Myocyte (in vitro differentiated cells): ENCODE results near the gene FAHD2A. TPM values are rescaled to one million over a fixed set of nuclear protein-coding genes. Genes with fewer than 3 reads are reported as not detected.
"Not testable (repeated sequence)": the region's sequence is repeated elsewhere in the genome, so short reads cannot be mapped to it uniquely, and the experiment has no call there.

Experiments
- DNase-seq: peaks from one replicate; pipeline ENCODE4 v3.0.0-alpha.2; 2012; ENCODE audit warnings: low read depth
- total RNA-seq: library from RNA; depleted of rRNA; stranded (reverse); fragments of >200 nt; gene quantifications from 2 replicates; pipeline ENCODE4 v1.2.3, GENCODE V29; 2014

The FAHD2A gene
- total RNA-seq, 1 donor from 2014 or later, result 35.1 TPM

DNA sequence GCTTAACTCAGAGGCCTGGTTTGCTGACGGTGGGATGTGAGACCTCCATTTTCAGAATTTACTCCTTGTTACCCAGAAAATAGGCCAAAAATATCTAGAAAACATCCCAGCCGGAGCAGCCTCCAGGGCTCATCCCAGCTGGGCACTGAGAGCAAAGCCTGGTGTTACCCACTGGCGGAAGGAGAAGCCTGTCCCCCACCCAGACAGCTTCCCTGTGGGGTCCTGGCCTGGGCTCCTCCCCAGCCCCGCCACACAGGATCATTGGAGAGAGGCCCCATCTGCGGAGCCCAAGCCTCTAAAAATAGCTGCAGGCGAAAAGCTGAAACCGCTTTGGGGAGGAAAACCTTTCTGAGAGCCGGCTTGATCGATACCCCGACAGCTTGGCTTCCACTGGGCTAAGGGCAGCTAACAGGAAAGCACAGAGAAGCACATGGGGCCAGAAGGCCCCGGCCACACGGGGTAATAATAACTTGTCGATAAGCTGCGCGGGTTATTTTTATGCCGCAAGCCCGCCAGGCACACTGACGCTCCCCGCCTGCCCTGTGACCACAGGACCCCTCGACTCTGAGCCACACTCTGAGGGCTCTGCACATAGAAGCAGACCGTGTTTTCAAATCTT lies 26.9 kb upstream of the FAHD2A start:
- DNase-seq, result no peak

- DNase-seq, result no peak
Measured at GRCh38 chr2:95376311-95377215, 25.9 kb upstream of the FAHD2A start.

DNA sequence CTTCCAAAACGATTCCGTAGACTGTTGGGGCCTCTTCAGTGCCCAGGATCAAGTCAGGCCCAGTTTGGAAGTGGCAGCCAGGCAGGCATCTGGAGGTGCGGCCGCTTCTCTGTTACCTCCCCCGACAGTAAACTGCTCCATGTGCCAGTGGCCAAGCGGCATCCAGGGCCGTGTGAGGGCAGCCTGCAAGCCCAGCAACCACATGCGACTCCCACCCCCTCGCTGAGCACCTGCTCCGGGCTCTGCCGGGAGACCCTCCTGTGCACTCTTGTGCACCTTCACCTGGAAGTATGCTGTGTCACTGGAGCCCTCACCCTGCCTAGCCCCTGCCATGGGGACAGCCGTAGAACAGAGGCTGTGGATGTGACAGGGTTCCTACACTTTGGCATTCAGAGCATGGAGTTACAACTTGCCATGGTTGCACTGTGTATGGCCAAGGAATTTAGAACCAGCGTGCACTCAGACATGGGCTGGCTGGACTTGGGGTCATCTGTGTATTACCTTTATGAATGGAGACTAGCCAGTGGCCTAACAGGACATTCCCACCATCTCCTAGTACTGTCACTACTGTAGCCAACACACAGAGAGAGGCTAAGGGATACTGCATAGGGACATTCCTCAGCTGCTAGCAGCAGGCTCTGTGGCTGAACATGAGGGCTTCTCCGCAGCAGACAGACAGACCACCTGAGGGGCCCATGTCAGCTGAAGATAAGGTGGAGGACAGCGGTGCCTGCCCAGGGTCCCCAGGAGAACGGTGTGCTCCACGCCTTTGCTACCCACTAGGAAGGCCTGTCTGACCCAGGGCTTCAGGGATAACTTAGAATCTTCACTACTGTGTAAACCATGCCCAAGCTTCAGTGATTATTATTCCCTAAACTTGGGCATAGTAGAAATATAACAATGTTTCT lies 25.0 kb upstream of the FAHD2A start:
- no peak for DNase-seq

- DNase-seq, result not testable (repeated sequence)
Measured at GRCh38 chr2:95378281-95378680, 24.2 kb upstream of the FAHD2A start.

DNA sequence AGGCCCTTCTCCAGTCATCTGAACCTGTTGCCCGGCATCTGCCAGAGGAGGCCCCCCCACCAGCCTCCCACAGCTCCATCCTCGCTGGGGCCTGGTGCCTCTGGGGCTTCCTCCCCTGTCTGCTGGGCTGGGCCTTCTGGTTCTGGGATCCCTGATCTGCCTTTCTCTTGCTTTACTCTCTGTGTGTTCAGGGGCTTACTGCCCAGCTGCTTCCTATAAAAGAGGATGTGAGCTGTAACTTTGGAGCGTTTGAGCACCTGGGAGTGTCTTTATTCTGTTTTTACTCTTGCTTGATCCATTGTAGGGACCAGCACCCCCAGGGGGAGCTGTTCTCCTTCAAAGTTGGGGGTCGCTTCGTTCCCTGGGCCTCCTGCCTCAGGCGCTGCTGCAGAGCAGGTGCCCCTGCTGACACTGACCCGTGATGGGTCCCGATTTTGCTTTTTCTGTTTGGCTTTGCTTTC lies 23.1 kb upstream of the FAHD2A start:
- DNase-seq, result no peak

DNA sequence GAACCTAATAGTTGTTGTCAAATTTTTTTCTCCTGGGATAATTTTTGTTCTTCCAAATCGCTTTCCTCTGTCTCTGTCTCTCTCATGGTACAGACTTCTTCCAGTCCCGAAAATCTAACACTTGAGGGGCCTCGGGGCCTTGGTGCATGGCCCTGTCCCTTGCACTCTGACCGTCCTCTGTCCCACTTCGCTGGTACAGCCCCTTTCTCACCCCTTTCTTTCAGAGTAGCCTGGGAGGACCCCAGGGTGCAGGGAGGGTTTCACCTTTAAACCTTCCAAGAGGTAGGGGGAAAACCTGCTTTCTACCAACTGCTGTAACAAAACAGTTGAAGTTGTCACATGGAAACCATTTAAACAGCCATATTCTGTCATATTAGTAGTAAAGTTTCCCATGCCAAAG lies 22.2 kb upstream of the FAHD2A start:
- no peak for DNase-seq

GRCh38 chr2:95380731-95381130 lies 21.8 kb upstream of the FAHD2A start:
- DNase-seq, result no peak

DNA sequence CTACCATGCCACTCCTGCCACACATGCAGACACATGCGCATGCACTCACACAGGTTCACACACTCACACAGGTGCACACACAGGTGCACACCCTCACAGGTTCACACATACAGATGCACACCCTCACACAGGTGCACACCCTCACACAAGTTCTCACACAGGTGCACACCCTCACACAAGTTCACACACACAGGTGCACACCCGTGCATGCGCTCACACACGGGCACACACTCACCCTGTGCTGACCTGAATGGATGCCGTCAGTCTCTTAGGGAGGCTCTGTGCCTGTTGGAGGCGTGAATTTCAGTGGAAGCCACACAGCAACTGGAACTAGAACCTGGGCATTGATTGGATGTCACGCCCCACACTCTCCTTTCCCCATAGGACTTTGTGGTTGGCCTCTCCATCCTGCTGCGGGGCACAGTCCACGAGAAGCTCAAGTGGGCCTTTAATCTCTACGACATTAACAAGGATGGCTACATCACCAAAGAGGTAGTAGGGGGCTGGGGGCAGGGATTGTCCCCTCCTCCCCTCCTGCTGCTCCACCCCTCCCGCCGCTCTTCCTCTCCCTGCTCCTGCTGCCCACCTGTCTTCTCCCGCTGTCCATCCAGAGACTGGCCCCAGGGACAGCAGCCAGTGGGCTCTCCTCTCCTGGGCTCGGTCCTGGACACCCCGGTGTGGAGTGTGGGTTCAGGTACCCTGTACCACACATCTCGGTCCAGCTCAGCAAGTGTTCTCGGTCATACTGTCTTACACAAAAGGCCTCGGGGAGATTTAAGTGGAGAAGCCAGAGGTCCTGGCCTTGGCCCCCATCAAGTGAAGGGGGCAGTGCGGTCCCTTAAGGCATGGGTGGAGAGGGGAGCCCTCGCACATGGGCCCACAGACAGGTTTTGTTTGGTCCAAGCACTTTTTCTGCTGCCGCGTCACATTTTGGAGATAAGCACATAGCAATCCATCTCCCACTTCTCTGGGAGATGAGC lies 21.0 kb upstream of the FAHD2A start:
- DNase-seq, result no peak

DNA sequence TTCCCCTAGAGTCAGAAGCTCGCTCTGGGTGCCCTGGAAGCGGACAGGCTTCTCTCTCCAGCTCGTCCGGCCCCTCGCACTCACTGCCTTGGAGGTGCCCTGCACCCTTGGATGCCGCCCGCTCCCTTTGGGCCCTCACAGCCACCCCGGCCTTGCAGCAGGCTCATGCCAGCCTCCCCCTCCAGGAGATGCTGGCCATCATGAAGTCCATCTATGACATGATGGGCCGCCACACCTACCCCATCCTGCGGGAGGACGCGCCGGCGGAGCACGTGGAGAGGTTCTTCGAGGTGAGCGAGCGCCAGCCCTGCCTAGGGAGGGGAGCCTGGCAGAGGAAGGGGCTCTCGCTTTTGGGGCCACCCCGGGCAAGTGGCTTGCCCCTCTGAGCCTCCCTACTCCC lies 20.3 kb upstream of the FAHD2A start:
- DNase-seq, result no peak

DNA sequence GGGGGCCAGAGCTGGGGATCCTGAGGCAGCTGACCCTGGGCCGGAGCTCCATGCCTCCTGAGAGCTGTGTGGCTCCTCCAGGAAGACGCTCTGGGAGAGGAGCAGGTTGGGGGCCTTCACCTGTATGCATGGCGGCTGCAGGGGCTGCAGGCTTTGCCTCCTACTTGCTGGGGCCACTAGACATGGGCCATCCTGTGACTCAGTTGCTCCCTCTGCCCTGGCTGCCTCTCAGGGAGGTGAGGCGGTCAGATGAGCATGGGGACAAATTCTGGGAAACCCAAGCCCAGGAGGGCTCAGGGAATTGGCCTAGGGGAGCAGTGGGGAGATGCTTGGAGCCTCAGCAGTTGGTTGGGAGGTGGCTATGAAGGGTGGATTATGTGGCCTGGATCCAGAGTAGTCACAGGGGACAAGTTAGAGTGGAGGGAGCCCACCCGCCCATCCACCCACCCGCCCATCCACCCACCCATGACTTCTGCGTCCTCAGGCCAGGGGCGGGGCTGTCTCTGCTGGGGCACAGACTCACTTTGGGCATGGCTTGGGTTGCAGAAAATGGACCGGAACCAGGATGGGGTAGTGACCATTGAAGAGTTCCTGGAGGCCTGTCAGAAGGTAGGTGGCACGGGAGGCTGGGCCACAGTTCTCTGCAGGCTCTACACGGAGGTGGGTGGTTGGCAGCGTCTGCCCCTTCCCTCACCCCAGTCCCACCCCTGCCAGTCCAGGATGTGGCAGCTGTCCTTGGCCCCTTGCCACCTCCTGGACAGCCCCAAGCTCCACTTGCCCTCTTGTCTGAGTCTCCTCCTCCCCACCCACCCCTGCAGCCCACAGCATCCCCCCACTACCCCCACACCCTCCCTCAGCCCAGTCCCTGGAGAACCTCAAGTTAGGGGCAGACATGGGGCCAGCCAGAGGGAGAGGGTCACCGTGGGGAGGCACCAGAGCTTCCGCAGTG lies 19.5 kb upstream of the FAHD2A start:
- no peak for DNase-seq

- DNase-seq, result no peak
Measured at GRCh38 chr2:95383635-95384027, 18.9 kb upstream of the FAHD2A start.

- DNase-seq, result no peak
Measured at GRCh38 chr2:95384854-95385569, 17.5 kb upstream of the FAHD2A start.

DNA sequence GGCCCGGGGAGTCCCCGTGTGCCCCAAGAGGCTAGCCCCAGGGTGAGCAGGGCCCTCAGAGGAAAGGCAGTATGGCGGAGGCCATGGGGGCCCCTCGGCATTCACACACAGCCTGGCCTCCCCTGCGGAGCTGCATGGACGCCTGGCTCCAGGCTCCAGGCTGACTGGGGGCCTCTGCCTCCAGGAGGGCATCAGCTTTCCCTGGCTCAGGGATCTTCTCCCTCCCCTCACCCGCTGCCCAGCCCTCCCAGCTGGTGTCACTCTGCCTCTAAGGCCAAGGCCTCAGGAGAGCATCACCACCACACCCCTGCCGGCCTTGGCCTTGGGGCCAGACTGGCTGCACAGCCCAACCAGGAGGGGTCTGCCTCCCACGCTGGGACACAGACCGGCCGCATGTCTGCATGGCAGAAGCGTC lies 16.9 kb upstream of the FAHD2A start:
- DNase-seq, result no peak

GRCh38 chr2:95386031-95386430 lies 16.5 kb upstream of the FAHD2A start:
- DNase-seq, result no peak

GRCh38 chr2:95387358-95387757 lies 15.2 kb upstream of the FAHD2A start:
- no peak for DNase-seq

GRCh38 chr2:95388091-95388692 lies 14.3 kb upstream of the FAHD2A start:
- no peak for DNase-seq

- no peak for DNase-seq
Measured at GRCh38 chr2:95388856-95389244, 13.7 kb upstream of the FAHD2A start.
